NOMO-1 treated with DMSO at 0.1 percent for 48 hours (cell line): ENCODE data around the gene TNNI3K.

Experiments
- DNase-seq: peaks from one replicate; lab custom pipeline; 2025; ENCODE audit not compliant: unreplicated experiment; lab: John Stamatoyannopoulos, UW

TNNI3K gene

GRCh38 chr1:74498901-74499300, 263.7 kb downstream of the TNNI3K start:
- DNase-seq: no peak

GRCh38 chr1:74502432-74502831, 267.2 kb downstream of the TNNI3K start:
- peak; percentile 3 for DNase-seq

GRCh38 chr1:74502858-74503257, 267.7 kb downstream of the TNNI3K start:
- DNase-seq: peak; percentile 2

DNA sequence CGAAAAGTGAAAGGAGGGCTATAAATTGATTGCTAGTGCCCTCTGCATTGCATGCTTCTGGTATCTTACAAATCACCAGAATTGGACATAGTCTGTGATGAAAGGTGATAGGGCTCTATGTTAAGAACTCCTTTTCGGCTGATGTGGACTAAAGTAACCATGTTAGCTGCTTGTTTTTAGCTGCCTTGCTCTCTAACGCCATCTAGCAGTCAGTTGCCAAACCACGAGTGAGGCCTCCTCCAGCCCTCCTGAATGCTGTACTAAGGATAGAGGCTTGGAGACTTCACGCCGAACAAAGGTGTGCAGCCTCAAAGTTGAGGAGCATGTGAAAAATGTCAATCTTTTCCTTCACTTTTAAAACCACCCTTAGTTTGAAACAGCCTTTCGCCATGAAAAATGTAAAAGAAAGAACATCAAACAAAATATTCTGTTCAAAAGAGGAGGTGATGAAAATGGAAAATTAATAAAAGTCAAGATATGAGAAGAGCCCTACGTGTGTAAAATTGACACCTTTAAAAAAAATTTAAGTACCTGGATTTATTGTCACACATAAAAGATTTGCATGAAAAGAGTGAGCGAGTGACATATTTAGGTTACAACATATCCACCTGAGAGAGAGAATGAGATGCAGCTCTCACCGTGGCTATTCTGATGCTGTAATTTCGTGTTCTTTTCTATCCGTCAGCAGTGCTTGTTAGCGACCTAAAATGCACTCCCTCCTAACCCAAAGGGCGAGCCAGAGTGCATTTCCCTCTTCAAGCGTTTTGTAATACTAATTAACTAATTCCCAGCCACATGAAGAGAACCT, 269.1 kb downstream of the TNNI3K start:
- peak; percentile 42 for DNase-seq

GRCh38 chr1:74504933-74505512, 269.8 kb downstream of the TNNI3K start:
- no peak for DNase-seq

DNA sequence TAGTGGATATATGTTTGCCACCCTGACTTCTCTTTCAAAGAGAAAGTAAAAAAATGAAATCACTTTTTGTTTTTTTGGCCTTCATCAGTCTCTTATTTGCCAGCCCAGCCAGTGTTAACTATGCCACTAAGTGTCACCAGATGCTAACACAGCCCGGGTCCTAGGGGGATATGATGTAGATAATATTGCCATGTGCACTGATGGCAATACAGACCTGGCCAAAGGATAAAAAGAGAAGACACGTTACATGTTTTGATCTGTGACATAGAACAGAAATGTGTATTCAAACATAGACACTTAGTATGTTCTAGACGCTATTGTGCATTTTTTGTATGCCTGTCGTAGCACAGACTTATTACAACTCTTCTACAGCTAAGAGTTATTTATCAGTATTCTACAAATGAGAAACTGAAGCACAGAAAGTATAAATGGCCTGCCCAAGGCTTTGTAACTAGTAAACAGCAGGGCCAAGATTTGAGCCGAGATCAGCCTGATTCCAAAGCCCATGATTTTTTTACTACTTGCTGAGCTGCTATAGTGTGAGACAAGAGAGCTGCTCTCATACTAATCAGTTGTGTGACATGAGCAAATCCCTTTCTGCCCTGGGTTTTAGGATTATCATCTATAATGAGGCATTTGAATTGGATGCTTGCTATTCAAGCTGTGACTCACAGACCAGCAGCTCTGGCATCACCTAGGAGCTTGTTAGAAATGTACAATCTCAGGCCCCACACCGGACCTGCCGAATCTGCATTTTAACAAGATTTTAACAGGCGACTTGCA, 270.9 kb downstream of the TNNI3K start:
- no peak for DNase-seq

DNA sequence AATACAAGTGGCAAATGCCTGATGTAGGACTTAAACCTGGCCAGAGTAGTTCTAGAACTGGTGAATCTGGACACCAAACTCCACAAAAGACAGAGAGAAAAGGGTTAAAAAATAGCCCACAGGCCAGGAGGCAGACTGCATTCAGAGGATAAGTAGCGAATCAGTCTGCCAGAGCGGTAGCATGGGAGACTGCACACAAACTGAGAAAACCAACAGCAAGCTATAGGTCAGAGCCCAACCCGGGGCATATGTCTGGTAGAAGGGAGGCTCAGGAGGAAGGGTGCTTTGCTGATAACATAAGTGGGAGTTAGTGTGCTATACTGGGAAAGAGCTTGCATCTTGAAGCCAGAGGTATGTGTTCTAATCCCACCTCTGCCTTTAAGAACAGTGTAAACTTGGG, 273.3 kb downstream of the TNNI3K start:
- no peak for DNase-seq

DNA sequence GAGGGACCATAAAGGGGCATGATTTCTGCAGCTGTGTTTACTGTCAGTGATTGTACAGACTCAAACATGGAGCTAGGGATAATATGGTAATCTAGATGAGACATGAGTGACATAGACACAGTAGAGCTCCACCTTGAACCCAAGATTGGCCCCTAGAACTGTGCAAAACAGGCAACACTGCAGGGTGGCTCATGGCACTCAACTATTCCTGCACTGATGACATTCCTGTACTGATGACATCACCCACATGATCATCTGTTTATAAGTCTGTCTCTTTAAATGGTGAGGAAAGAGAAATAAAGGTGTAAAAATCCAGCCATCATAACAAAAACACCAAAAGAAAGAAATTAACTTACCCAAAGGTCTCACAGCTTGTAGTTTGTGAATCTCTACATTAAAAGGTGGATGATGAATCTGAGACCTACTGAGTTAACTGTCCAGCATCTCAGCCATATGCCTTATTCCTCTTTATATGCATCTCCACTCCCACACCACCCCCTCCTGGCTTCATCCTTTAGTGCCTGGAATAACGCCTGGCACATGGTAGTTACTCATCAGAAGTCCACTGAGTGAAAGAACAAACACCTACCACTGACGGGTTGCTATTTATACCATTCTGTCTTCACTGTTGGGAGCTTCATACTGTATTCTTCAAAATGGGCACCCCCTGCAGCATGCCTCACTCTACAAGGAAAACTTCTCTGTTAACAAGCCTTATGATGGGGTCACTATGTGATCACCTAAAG, 277.2 kb downstream of the TNNI3K start, which contains the start of gene LRRC53:
Gene LRRC53, minus strand, starts transcription at position 442 of the 746 bp plus-strand sequence. CDS start 29,262 bp downstream, outside the sequence.
- no peak for DNase-seq

DNA sequence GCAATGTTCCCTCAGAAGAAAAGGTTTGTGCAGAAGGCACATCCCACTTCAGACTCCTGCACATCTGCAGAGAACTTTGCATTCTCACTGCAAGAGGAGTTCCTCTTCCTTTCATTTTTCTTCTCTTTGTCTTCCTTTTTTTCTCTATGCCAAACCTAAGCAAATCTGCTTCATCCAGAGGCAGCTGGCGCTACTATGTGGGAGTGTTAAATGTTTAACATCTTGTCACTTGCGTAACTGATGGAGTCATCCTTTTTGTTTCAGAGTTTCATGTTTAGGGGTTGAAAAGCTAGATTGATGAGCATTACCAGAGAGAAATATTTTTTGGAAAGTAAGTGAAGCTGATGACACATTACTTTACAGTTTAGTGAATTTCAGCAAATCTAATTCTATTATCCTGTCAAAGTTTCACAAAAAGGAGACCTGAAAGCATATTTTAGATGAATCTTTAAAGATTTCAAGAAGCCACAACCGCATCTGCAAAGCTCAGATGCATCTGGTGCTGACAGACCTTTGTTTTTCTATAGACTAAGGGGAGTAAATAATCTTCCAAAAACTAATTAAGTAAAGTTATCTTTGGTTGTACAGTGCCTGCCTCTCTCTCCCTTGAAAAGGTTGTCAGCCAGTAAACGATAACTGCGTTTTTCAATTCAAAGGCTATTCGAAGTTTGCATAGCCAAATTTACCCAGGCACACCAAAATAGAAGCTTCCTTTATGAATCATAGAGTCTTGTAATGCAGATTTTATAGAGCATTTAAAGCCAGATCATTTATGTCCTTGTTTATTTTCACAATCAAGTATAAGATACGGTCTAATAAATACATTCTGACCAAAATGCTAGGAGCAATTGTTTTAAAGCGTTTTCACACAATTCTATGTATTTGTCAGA, 278.5 kb downstream of the TNNI3K start:
- DNase-seq: no peak

DNA sequence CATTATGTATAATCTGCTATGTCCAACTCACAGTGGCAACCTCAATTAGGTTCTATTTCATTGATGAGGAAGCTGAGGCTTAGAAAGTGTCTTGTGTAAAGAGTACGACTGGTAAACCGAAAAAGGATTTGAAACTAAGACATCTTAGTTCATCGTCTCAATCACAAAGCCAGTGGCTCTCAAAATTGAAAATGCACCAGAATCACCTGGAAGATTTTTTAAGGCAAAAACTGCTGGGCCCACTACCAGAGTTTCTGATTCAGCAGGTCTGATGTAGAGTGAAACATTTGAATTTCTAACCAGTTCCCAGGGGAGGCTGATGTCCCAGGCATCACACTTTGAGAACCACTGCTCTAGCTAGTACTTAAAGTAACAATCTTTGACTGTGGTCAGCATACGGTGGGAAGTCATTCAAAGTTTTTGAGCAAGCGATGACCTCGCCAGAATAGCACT, 282.4 kb downstream of the TNNI3K start:
- no peak for DNase-seq

GRCh38 chr1:74522148-74522547, 287.0 kb downstream of the TNNI3K start:
- DNase-seq: no peak

GRCh38 chr1:74523873-74524480, 288.8 kb downstream of the TNNI3K start:
- no peak for DNase-seq

GRCh38 chr1:74526708-74527107, 291.5 kb downstream of the TNNI3K start:
- no peak for DNase-seq

DNA sequence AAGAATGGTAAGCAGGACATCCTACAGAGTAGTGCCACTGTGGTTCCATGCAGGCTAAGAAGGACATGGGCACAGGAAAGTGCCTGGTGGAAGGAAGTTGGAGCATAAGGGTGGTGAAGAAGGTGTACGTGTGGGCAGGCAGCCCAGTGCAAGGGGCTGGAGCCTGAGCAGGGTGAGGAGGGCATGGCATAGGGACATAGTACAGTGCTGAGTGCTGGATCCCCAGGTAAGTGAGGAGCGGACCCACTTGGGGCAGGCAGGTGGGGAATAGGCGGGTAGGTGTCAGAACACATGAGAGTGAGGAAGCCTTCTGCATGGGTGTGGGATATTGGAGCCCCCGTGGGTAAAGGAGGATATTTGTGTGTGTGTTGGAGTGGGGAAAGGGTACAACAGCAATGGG, 292.9 kb downstream of the TNNI3K start:
- no peak for DNase-seq

DNA sequence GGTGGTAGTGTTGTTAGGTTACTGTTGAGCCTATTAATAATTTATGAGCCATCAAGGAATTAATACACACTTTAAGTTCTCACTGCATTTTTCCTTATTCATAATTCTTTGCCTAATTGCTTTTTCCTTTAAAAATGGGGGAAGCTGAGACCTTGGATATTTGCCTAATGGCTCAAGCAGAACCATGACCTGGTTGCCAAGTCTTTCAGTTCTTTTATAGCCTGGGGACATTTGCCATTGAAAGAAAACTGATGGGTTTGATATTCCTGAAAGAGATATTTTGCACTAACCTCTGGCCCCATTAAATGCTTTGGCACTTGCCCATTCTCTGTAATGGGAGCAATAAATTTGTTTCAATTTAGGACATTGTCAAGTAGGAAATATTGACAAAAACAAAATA, 295.7 kb downstream of the TNNI3K start:
- no peak for DNase-seq

DNA sequence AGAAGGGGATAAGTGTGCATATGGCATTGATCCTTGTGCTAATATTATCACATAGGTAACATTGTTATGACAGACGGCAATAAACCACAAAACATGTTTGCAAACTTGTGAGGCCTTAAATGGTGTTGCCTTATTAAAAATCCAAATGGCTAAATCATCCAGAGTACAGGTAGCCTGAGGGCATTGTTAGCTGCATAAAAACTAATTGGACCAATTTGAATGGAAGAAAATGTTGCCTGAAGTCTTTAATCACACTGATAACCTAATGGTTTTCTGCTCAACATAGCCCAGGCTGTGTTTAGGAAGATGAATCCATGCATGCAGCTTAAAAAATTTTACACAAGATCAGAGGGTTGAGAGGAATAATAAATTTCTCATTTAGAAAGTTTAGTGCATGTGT, 296.6 kb downstream of the TNNI3K start:
- DNase-seq: no peak

DNA sequence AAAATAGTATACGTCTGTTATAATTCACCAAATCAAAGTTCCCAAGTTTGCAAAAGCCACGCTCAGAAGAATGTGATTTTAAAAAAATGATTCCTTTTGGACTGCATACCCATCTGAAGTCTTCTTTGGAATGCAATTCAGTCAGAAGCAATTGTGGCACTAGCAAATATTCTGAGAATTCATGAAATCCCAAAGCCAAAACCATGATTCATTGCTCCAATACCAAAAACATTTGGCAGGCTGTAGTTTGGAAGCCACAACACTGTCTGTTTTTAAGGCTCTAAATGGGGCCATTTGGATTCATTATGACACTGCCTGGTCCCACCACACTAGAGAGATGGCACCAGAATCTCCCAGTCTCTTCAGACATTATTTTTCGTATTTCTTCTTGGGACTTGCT, 299.1 kb downstream of the TNNI3K start:
- DNase-seq: no peak

GRCh38 chr1:74545821-74546220, 310.6 kb downstream of the TNNI3K start:
- no peak for DNase-seq

GRCh38 chr1:74548961-74549750, 314.0 kb downstream of the TNNI3K start:
- DNase-seq: no peak
